ENCODE data around the gene MEI4. TPM values are rescaled to one million over a fixed set of nuclear protein-coding genes. Genes with fewer than 3 reads are reported as not detected.
A peak's percentile ranks its signal among the peaks of the same experiment; 100 is the strongest.
"Not testable (repeated sequence)": the region's sequence is repeated elsewhere in the genome, so short reads cannot be mapped to it uniquely, and the experiment has no call there.

Gene MEI4
- polyA plus RNA-seq, 1 donor from 2014 or later = 0.13 TPM

GRCh38 chr6:77816766-77817270 lies 164.0 kb downstream of the MEI4 start:
- no peak overlapping the region for H3K4me3 Mint-ChIP-seq
- peaks cover 0 to 1% (median 0%) of the 10 kb centered on the region in 3 donors for H3K4me1 Mint-ChIP-seq
- H3K27ac Mint-ChIP-seq = no peak overlapping the region
- H3K9me3 Mint-ChIP-seq = peaks cover 0 to 3% (median 0%) of the 10 kb centered on the region in 3 donors
- no peaks in the 10 kb centered on the region for H3K36me3 Mint-ChIP-seq
- H3K27me3 Mint-ChIP-seq = no peaks in the 10 kb centered on the region

GRCh38 chr6:77822265-77822664 lies 169.4 kb downstream of the MEI4 start:
- H3K4me1 Mint-ChIP-seq = peaks cover 0 to 1% (median 0%) of the 10 kb centered on the region in 3 donors
- H3K4me3 Mint-ChIP-seq = no peak overlapping the region
- H3K27ac Mint-ChIP-seq = no peak overlapping the region
- H3K36me3 Mint-ChIP-seq = no peaks in the 10 kb centered on the region
- no peaks in the 10 kb centered on the region for H3K9me3 Mint-ChIP-seq
- H3K27me3 Mint-ChIP-seq = no peaks in the 10 kb centered on the region

- Mint-ChIP-seq H3K4me1 (no peaks in the 10 kb centered on the region), H3K9me3 (no peaks in the 10 kb centered on the region), H3K36me3 (no peaks in the 10 kb centered on the region), H3K27ac (no peak overlapping the region), H3K27me3 (no peaks in the 10 kb centered on the region), H3K4me3 (no peak overlapping the region)
Measured at GRCh38 chr6:77825204-77825603, 172.4 kb downstream of the MEI4 start.

GRCh38 chr6:77829736-77830135 lies 176.9 kb downstream of the MEI4 start:
- Mint-ChIP-seq H3K27ac (no peak overlapping the region), H3K36me3 (no peaks in the 10 kb centered on the region), H3K9me3 (peaks cover 0 to 2% (median 0%) of the 10 kb centered on the region in 3 donors), H3K27me3 (no peaks in the 10 kb centered on the region), H3K4me1 (no peaks in the 10 kb centered on the region), H3K4me3 (no peak overlapping the region)

- H3K4me1 Mint-ChIP-seq, H3K9me3 Mint-ChIP-seq, H3K27ac Mint-ChIP-seq, H3K36me3 Mint-ChIP-seq, H3K27me3 Mint-ChIP-seq, H3K4me3 Mint-ChIP-seq: not testable (repeated sequence)
Measured at GRCh38 chr6:77833749-77834148, 180.9 kb downstream of the MEI4 start.

GRCh38 chr6:77834591-77834996 lies 181.8 kb downstream of the MEI4 start:
- H3K4me3 Mint-ChIP-seq = no peak overlapping the region
- H3K9me3 Mint-ChIP-seq = peaks cover 0 to 2% (median 2%) of the 10 kb centered on the region in 3 donors
- H3K27ac Mint-ChIP-seq = no peak overlapping the region
- H3K4me1 Mint-ChIP-seq = no peaks in the 10 kb centered on the region
- H3K27me3 Mint-ChIP-seq = no peaks in the 10 kb centered on the region
- no peaks in the 10 kb centered on the region for H3K36me3 Mint-ChIP-seq

- H3K27me3 Mint-ChIP-seq = no peaks in the 10 kb centered on the region
- H3K4me1 Mint-ChIP-seq = no peaks in the 10 kb centered on the region
- no peak overlapping the region for H3K4me3 Mint-ChIP-seq
- H3K9me3 Mint-ChIP-seq = peaks cover 0 to 2% (median 2%) of the 10 kb centered on the region in 3 donors
- no peak overlapping the region for H3K27ac Mint-ChIP-seq
- H3K36me3 Mint-ChIP-seq = no peaks in the 10 kb centered on the region
Measured at GRCh38 chr6:77837034-77837784, 184.4 kb downstream of the MEI4 start.

- Mint-ChIP-seq H3K27ac (no peak overlapping the region), H3K36me3 (no peaks in the 10 kb centered on the region), H3K9me3 (peaks cover 0 to 2% (median 0%) of the 10 kb centered on the region in 3 donors), H3K4me1 (no peaks in the 10 kb centered on the region), H3K27me3 (no peaks in the 10 kb centered on the region), H3K4me3 (no peak overlapping the region)
Measured at GRCh38 chr6:77839292-77839691, 186.5 kb downstream of the MEI4 start.

GRCh38 chr6:77844822-77845221 lies 192.0 kb downstream of the MEI4 start:
- no peak overlapping the region for H3K4me3 Mint-ChIP-seq
- peaks cover 0 to 6% (median 0%) of the 10 kb centered on the region in 3 donors for H3K9me3 Mint-ChIP-seq
- no peaks in the 10 kb centered on the region for H3K36me3 Mint-ChIP-seq
- no peaks in the 10 kb centered on the region for H3K27me3 Mint-ChIP-seq
- no peaks in the 10 kb centered on the region for H3K4me1 Mint-ChIP-seq
- H3K27ac Mint-ChIP-seq = no peak overlapping the region

GRCh38 chr6:77853401-77853800 lies 200.6 kb downstream of the MEI4 start:
- no peak overlapping the region for H3K27ac Mint-ChIP-seq
- no peaks in the 10 kb centered on the region for H3K27me3 Mint-ChIP-seq
- H3K4me3 Mint-ChIP-seq = no peak overlapping the region
- no peaks in the 10 kb centered on the region for H3K36me3 Mint-ChIP-seq
- H3K4me1 Mint-ChIP-seq = no peaks in the 10 kb centered on the region
- H3K9me3 Mint-ChIP-seq = peaks cover 0 to 6% (median 4%) of the 10 kb centered on the region in 3 donors

- H3K4me3 Mint-ChIP-seq = no peak overlapping the region
- no peaks in the 10 kb centered on the region for H3K36me3 Mint-ChIP-seq
- H3K9me3 Mint-ChIP-seq = peaks cover 0 to 9% (median 4%) of the 10 kb centered on the region in 3 donors
- H3K27ac Mint-ChIP-seq = peak overlapping the region in 1 of 3 donors; percentile 17
- H3K27me3 Mint-ChIP-seq = no peaks in the 10 kb centered on the region
- H3K4me1 Mint-ChIP-seq = no peaks in the 10 kb centered on the region
Measured at GRCh38 chr6:77856391-77856790, 203.6 kb downstream of the MEI4 start.

GRCh38 chr6:77857421-77857820 lies 204.6 kb downstream of the MEI4 start:
- Mint-ChIP-seq H3K27me3 (no peaks in the 10 kb centered on the region), H3K4me1 (no peaks in the 10 kb centered on the region), H3K36me3 (no peaks in the 10 kb centered on the region), H3K4me3 (no peak overlapping the region), H3K27ac (no peak overlapping the region), H3K9me3 (peaks cover 0 to 9% (median 7%) of the 10 kb centered on the region in 3 donors)

- Mint-ChIP-seq H3K27ac (no peak overlapping the region), H3K4me1 (no peaks in the 10 kb centered on the region), H3K36me3 (no peaks in the 10 kb centered on the region), H3K27me3 (no peaks in the 10 kb centered on the region), H3K9me3 (peaks cover 2 to 8% (median 4%) of the 10 kb centered on the region in 3 donors), H3K4me3 (no peak overlapping the region)
Measured at GRCh38 chr6:77876300-77876699, 223.5 kb downstream of the MEI4 start.

GRCh38 chr6:77879527-77879926 lies 226.7 kb downstream of the MEI4 start:
- peaks cover 0 to 1% (median 0%) of the 10 kb centered on the region in 3 donors for H3K4me1 Mint-ChIP-seq
- H3K36me3 Mint-ChIP-seq = no peaks in the 10 kb centered on the region
- peaks cover 0 to 11% (median 5%) of the 10 kb centered on the region in 3 donors for H3K9me3 Mint-ChIP-seq
- no peaks in the 10 kb centered on the region for H3K27me3 Mint-ChIP-seq
- H3K4me3 Mint-ChIP-seq = no peak overlapping the region
- no peak overlapping the region for H3K27ac Mint-ChIP-seq

- Mint-ChIP-seq H3K9me3 (peaks cover 0 to 7% (median 1%) of the 10 kb centered on the region in 3 donors), H3K4me1 (peaks cover 0 to 1% (median 0%) of the 10 kb centered on the region in 3 donors), H3K4me3 (no peak overlapping the region), H3K27ac (no peak overlapping the region), H3K27me3 (no peaks in the 10 kb centered on the region), H3K36me3 (no peaks in the 10 kb centered on the region)
Measured at GRCh38 chr6:77880501-77880900, 227.7 kb downstream of the MEI4 start.

- H3K9me3 Mint-ChIP-seq = peaks cover 1 to 10% (median 3%) of the 10 kb centered on the region in 3 donors
- no peak overlapping the region for H3K27ac Mint-ChIP-seq
- H3K36me3 Mint-ChIP-seq = no peaks in the 10 kb centered on the region
- H3K4me1 Mint-ChIP-seq = peaks cover 0 to 1% (median 0%) of the 10 kb centered on the region in 3 donors
- no peak overlapping the region for H3K4me3 Mint-ChIP-seq
- no peaks in the 10 kb centered on the region for H3K27me3 Mint-ChIP-seq
Measured at GRCh38 chr6:77883851-77884250, 231.0 kb downstream of the MEI4 start.

All from IgD-negative memory B cell (primary cell).